ENCODE measurements around the gene CRX.
"Not testable (repeated sequence)": the region's sequence is repeated elsewhere in the genome, so short reads cannot be mapped to it uniquely, and the experiment has no call there.

Gene CRX

GRCh38 chr19:47821460-47822020 lies at the start of gene CRX:
CRX (plus strand) TSS chr19:47821937; CDS start chr19:47834444, 12,507 bp downstream.
- TF ChIP-seq POLR2A (IDR thresholded peaks at IDR 0.05; ENCODE audit: low read depth, low read length), result no peak
- DNase-seq (ENCODE audit: insufficient read length, low spot score), result no peak
- no peak for FAIRE-seq

- DNase-seq (ENCODE audit: insufficient read length, low spot score) (no peak), FAIRE-seq (no peak)
- TF ChIP-seq POLR2A (IDR thresholded peaks at IDR 0.05; ENCODE audit: low read depth, low read length), result no peak
These were observed 45.2 kb upstream of the CRX start for GRCh38 chr19:47776568-47776967.

GRCh38 chr19:47777245-47778048 lies 44.3 kb upstream of the CRX start:
- not testable (repeated sequence) for FAIRE-seq; DNase-seq (ENCODE audit: insufficient read length, low spot score)

GRCh38 chr19:47778049-47778953 lies 43.4 kb upstream of the CRX start, which contains the start of gene SELENOW:
SELENOW (plus strand) TSS chr19:47778703; CDS start chr19:47778786, 83 bp downstream.
- DNase-seq (ENCODE audit: insufficient read length, low spot score) (peak; percentile 80), FAIRE-seq (no peak)
- TF ChIP-seq POLR2A (IDR thresholded peaks at IDR 0.05; ENCODE audit: low read depth, low read length), result peak; percentile 94

- FAIRE-seq (no peak), DNase-seq (ENCODE audit: insufficient read length, low spot score) (no peak)
These were observed 42.8 kb upstream of the CRX start for GRCh38 chr19:47778954-47779351.

GRCh38 chr19:47779524-47780214 lies 42.1 kb upstream of the CRX start:
- DNase-seq (ENCODE audit: insufficient read length, low spot score) (no peak), FAIRE-seq (no peak)
- TF ChIP-seq POLR2A (IDR thresholded peaks at IDR 0.05; ENCODE audit: low read depth, low read length), result no peak

More at GRCh38 chr19:47778954-47779351, 42.8 kb upstream of the CRX start:
- TF ChIP-seq POLR2A (IDR thresholded peaks at IDR 0.05; ENCODE audit: low read depth, low read length), result no peak

GRCh38 chr19:47780215-47780551 lies 41.6 kb upstream of the CRX start:
- DNase-seq (ENCODE audit: insufficient read length, low spot score) (no peak), FAIRE-seq (no peak)
- no peak for TF ChIP-seq POLR2A (IDR thresholded peaks at IDR 0.05; ENCODE audit: low read depth, low read length)

GRCh38 chr19:47781590-47782262 lies 40.0 kb upstream of the CRX start:
- FAIRE-seq, result no peak
- no peak for TF ChIP-seq POLR2A (IDR thresholded peaks at IDR 0.05; ENCODE audit: low read depth, low read length)
- DNase-seq (ENCODE audit: insufficient read length, low spot score), result no peak

GRCh38 chr19:47786566-47786965 lies 35.2 kb upstream of the CRX start:
- FAIRE-seq, result no peak
- TF ChIP-seq POLR2A (IDR thresholded peaks at IDR 0.05; ENCODE audit: low read depth, low read length), result no peak

GRCh38 chr19:47787307-47787706 lies 34.4 kb upstream of the CRX start:
- not testable (repeated sequence) for FAIRE-seq; DNase-seq (ENCODE audit: insufficient read length, low spot score)

More at GRCh38 chr19:47786566-47786965, 35.2 kb upstream of the CRX start:
- DNase-seq (ENCODE audit: insufficient read length, low spot score), result no peak

- not testable (repeated sequence) for FAIRE-seq; DNase-seq (ENCODE audit: insufficient read length, low spot score)
These were observed 31.9 kb upstream of the CRX start for GRCh38 chr19:47789811-47790210.

GRCh38 chr19:47790398-47790814 lies 31.3 kb upstream of the CRX start:
- FAIRE-seq (no peak), DNase-seq (ENCODE audit: insufficient read length, low spot score) (peak; percentile 52)
- TF ChIP-seq POLR2A (IDR thresholded peaks at IDR 0.05; ENCODE audit: low read depth, low read length), result no peak

- DNase-seq (ENCODE audit: insufficient read length, low spot score) (no peak), FAIRE-seq (no peak)
- no peak for TF ChIP-seq POLR2A (IDR thresholded peaks at IDR 0.05; ENCODE audit: low read depth, low read length)
These were observed 29.1 kb upstream of the CRX start for GRCh38 chr19:47792616-47793015.
